PC-9 (cell line): ENCODE measurements around the gene EEPD1.

Experiments
- CTCF ChIP-seq: fragments of 200-600 bp; sonication (generic); conservative IDR thresholded peaks from 2 replicates; pipeline ENCODE4 v1.6.1; 2017; ENCODE audit warnings: mixed run types, antibody characterized with exemption, mild to moderate bottlenecking, moderate library complexity
- EZH2 ChIP-seq: fragments of 200-600 bp; sonication (generic); IDR thresholded peaks from 2 replicates; pipeline ENCODE4 v1.8.0; 2017; ENCODE audit warnings: antibody characterized with exemption, low read depth

GRCh38 chr7:36231406-36231805 lies 78.4 kb downstream of the EEPD1 start:
- no peak for TF ChIP-seq CTCF
- TF ChIP-seq EZH2, result no peak
